Liver (tissue), 3 donors: Measurements from ENCODE around the gene ANKRD30B.
"Not testable (repeated sequence)": the region's sequence is repeated elsewhere in the genome, so short reads cannot be mapped to it uniquely, and the experiment has no call there.

ENCODE experiments used
- ATF3 ChIP-seq: IDR thresholded peaks from 2 replicates; pipeline ENCODE4 v1.6.1; 2016; ENCODE audit warnings: antibody characterized with exemption
- CTCF ChIP-seq: fragments of 150-350 bp; IDR thresholded peaks from 2 replicates; pipeline ENCODE4 v1.5.1; 2017; ENCODE audit warnings: improper control_type of control experiment, low read depth, low read length; ENCODE audit not compliant: missing input control
- EGR1 ChIP-seq, 2 donors: IDR thresholded peaks; 2 replicates each; pipeline ENCODE4 v1.6.1; 2016 to 2018; ENCODE audit warnings: antibody characterized with exemption in 2 of 2, low read depth in 2 of 2
- GABPA ChIP-seq, 2 donors: IDR thresholded peaks in 1 of 2; conservative IDR thresholded peaks in 1 of 2; 2 replicates each; pipeline ENCODE4 v1.6.1; 2016; ENCODE audit warnings: antibody characterized with exemption in 2 of 2, mild to moderate bottlenecking in 1 of 2, moderate library complexity in 1 of 2
- HNF4A ChIP-seq, 2 donors: conservative IDR thresholded peaks; 2 replicates each; pipeline ENCODE4 v1.6.1; 2016; ENCODE audit warnings: antibody characterized with exemption in 2 of 2, mild to moderate bottlenecking in 2 of 2
- HNF4G ChIP-seq: IDR thresholded peaks from 2 replicates; pipeline ENCODE4 v1.6.1; 2016; ENCODE audit warnings: antibody characterized with exemption
- JUND ChIP-seq, 2 donors: IDR thresholded peaks; 2 replicates each; pipeline ENCODE4 v1.6.1; 2016; ENCODE audit warnings: antibody characterized with exemption in 2 of 2
- MAX ChIP-seq: IDR thresholded peaks from 2 replicates; pipeline ENCODE4 v1.6.1; 2016; ENCODE audit warnings: antibody characterized with exemption
- RAD21 ChIP-seq, 2 donors: IDR thresholded peaks; 2 replicates each; pipeline ENCODE4 v1.6.1; 2016; ENCODE audit warnings: antibody characterized with exemption in 2 of 2, mild to moderate bottlenecking in 2 of 2
- REST ChIP-seq: IDR thresholded peaks from 2 replicates; pipeline ENCODE4 v1.6.1; 2016; ENCODE audit warnings: antibody characterized with exemption, mild to moderate bottlenecking
- SP1 ChIP-seq: IDR thresholded peaks from 2 replicates; pipeline ENCODE4 v1.6.1; 2018; ENCODE audit warnings: antibody characterized with exemption, mild to moderate bottlenecking
- TAF1 ChIP-seq: conservative IDR thresholded peaks from 2 replicates; pipeline ENCODE4 v1.6.1; 2016; ENCODE audit warnings: antibody characterized with exemption, mild to moderate bottlenecking
- YY1 ChIP-seq: IDR thresholded peaks from 2 replicates; pipeline ENCODE4 v1.6.1; 2016; ENCODE audit warnings: antibody characterized with exemption, mild to moderate bottlenecking
- ZBTB33 ChIP-seq: IDR thresholded peaks from 2 replicates; pipeline ENCODE4 v1.6.1; 2016; ENCODE audit warnings: antibody characterized with exemption
- donor health status: healthy.
- donor health status: healthy.

GRCh38 chr18:14859995-14860394 is 112.0 kb downstream of the ANKRD30B start:
- TF ChIP-seq CTCF; SP1; TAF1; ATF3; MAX; RAD21 (IDR thresholded peaks at IDR 0.05); JUND (IDR thresholded peaks at IDR 0.05); ZBTB33; HNF4G; REST; EGR1 (IDR thresholded peaks at IDR 0.05; ENCODE audit: low read depth in 2 of 2); YY1; HNF4A (conservative IDR thresholded peaks at IDR 0.05); GABPA (IDR thresholded peaks at IDR 0.05 in 1 of 2, conservative IDR thresholded peaks at IDR 0.05 in 1 of 2): not testable (repeated sequence)
